BJ (cell line): ENCODE data around the gene MBNL3. TPM values are rescaled to one million over a fixed set of nuclear protein-coding genes. Genes with fewer than 3 reads are reported as not detected.

Source experiments
- CTCF ChIA-PET: fragments of 350-600 bp; formaldehyde crosslinking; extraction: SDS; loops from one replicate; lab custom pipeline; 2021; ENCODE audit warnings: antibody characterized with exemption, inconsistent platforms; lab: Yijun Ruan, JAX
- POLR2A ChIA-PET: fragments of 300-600 bp; sonication (Branson Sonifier 250); formaldehyde crosslinking; extraction: SDS; loops from one replicate; lab custom pipeline; 2021; ENCODE audit warnings: antibody characterized with exemption; lab: Charles Lee
- DNase-seq: peaks from one replicate; pipeline ENCODE4 v3.0.0-alpha.2; 2011; ENCODE audit warnings: low read depth
- H3K27me3 ChIP-seq: 2 replicates; pipeline ENCODE4 v1.6.0; 2011; ENCODE audit warnings: low read length; ENCODE audit not compliant: control insufficient read depth, insufficient read depth
- H3K36me3 ChIP-seq: 2 replicates; pipeline ENCODE4 v1.5.1; 2011; ENCODE audit warnings: low read length; ENCODE audit not compliant: control insufficient read depth, insufficient read depth
- H3K4me3 ChIP-seq: 2 replicates; pipeline ENCODE4 v1.5.1; 2011; ENCODE audit warnings: low read depth, mild to moderate bottlenecking, control low read depth, low read length
- polyA plus RNA-seq: library from polyadenylated mRNA; depleted of rRNA; stranded (reverse); fragments of >200 nt; gene quantifications from 2 replicates; pipeline ENCODE4 v1.2.3, GENCODE V29; 2011
- TF ChIP-seq, protein P1 (sequence below): IDR thresholded peaks from 2 replicates; pipeline ENCODE4 v1.5.1; 2011; ENCODE audit warnings: low read depth, mild to moderate bottlenecking, control low read depth, inconsistent platforms, low read length, moderate library complexity; ENCODE audit not compliant: insufficient read depth

MBNL3 gene
- polyA plus RNA-seq, 1 experiment = 1.3 TPM

GRCh38 chrX:132378281-132378680, 110.6 kb downstream of the MBNL3 start:
- DNase-seq = no peak
- CTCF ChIA-PET = no interaction called here
- no peaks in the 10 kb centered on the region for H3K27me3 ChIP-seq
- no peak overlapping the region for H3K4me3 ChIP-seq
- POLR2A ChIA-PET = no interaction called here
- TF ChIP-seq, protein P1, sequence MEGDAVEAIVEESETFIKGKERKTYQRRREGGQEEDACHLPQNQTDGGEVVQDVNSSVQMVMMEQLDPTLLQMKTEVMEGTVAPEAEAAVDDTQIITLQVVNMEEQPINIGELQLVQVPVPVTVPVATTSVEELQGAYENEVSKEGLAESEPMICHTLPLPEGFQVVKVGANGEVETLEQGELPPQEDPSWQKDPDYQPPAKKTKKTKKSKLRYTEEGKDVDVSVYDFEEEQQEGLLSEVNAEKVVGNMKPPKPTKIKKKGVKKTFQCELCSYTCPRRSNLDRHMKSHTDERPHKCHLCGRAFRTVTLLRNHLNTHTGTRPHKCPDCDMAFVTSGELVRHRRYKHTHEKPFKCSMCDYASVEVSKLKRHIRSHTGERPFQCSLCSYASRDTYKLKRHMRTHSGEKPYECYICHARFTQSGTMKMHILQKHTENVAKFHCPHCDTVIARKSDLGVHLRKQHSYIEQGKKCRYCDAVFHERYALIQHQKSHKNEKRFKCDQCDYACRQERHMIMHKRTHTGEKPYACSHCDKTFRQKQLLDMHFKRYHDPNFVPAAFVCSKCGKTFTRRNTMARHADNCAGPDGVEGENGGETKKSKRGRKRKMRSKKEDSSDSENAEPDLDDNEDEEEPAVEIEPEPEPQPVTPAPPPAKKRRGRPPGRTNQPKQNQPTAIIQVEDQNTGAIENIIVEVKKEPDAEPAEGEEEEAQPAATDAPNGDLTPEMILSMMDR = no peak
- H3K36me3 ChIP-seq = no peaks in the 10 kb centered on the region

DNA sequence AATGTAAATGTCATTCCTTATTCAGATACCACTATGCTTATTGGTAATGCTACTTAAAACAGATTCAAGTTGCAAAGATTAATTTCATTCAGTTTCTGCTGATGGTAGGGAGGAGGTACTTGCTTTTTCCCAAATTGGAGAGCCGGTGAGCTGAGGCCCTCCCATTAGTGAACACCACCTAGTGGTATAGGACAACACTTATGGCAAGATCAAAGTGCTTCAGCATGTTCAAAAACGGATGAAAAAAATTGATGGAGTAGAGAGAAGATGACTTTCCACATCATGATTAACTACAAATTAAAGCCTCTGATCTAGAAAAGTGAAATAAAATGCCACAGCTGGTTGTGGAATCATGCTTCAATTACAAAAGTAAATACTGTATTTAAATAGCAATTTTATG, 112.9 kb downstream of the MBNL3 start:
- ChIA-PET POLR2A (no interaction called here), CTCF (no interaction called here)
- no peak overlapping the region for H3K4me3 ChIP-seq
- TF ChIP-seq, protein P1 = peak; percentile 17; the same call in 1 of the 2 replicates
- DNase-seq = no peak
- no peaks in the 10 kb centered on the region for H3K36me3 ChIP-seq
- H3K27me3 ChIP-seq = no peaks in the 10 kb centered on the region

DNA sequence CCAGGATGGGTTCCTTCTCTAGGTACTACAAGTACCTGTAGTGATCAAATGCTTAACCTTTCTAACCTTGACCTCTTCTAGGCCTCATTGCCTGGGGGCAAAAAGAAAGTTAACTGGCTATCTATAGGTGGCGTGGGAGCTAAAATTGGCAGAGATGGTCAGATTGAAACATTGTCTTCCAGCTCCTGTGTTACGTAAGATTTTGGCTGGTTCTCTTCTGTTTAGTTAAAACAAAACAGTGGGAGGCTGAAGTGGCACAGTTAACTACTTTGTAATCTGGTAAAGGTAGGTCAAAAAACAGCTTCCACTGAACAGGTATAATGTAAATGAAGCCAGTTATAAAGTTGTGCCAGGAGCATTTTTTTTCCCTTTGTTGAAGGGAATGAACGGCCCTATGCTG, 115.2 kb downstream of the MBNL3 start:
- TF ChIP-seq, protein P1 = no peak
- H3K27me3 ChIP-seq = no peaks in the 10 kb centered on the region
- no peak for DNase-seq
- CTCF ChIA-PET = no interaction called here
- H3K36me3 ChIP-seq = no peaks in the 10 kb centered on the region
- H3K4me3 ChIP-seq = no peak overlapping the region
- POLR2A ChIA-PET = no interaction called here

GRCh38 chrX:132369617-132370326, 119.1 kb downstream of the MBNL3 start:
- ChIA-PET CTCF (no interaction called here), POLR2A (no interaction called here)
- no peak for DNase-seq
- Histone ChIP-seq H3K27me3 (no peaks in the 10 kb centered on the region), H3K36me3 (no peaks in the 10 kb centered on the region), H3K4me3 (no peak overlapping the region)
- TF ChIP-seq, protein P1 = no peak

DNA sequence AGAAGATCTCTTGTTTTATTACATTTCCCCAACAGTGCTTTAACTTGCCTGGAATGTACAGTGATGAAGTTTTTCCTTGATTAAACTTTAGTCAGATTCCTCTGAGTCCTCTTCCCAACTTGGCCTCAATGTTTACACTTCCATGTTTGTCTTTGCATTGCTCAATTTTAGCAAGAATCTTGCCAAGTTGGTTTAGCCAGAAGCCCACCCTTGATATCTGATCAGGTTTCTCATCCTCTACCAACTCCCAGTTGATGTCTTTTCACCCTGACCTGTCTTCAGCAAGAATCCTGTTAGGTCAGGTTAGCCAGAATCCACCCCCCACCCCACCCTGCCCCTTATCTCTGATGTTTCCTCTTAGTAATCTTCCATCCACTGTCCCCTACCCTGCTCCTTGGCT, 120.9 kb downstream of the MBNL3 start:
- CTCF ChIA-PET = no interaction called here
- DNase-seq = no peak
- no peak overlapping the region for H3K4me3 ChIP-seq
- POLR2A ChIA-PET = no interaction called here
- H3K27me3 ChIP-seq = no peaks in the 10 kb centered on the region
- H3K36me3 ChIP-seq = no peaks in the 10 kb centered on the region
- TF ChIP-seq, protein P1 = no peak
